ENCODE measurements around the gene TMEM86B. TPM values are rescaled to one million over a fixed set of nuclear protein-coding genes. Genes with fewer than 3 reads are reported as not detected.

Gene TMEM86B
- total RNA-seq, 2 experiments from 2014 or later, result 11.7 to 11.8 TPM

DNA sequence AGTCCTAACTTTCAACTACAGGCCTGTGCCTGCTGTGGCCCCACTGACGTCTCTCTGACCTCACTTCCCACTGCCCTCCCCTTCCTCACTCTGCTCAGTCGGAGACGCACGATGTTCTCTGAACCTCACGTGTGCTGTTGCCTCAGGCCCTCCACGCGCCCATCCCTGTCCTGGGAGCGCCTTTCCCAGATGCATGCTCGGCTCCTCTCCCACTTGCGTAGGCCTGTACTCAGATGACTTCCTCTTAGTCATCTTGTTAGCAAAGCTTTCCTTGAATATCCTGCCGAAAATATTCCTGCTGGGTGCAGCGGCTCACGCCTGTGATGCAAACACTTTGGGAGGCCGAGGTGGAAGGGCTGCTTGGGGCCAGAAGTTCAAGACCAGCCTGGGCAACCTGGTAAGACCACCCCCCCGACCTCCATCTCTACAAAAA, 39.1 kb downstream of the TMEM86B start:
- Histone ChIP-seq H3K4me3 (ENCODE audit: low read length) (no peak overlapping the region), H3K9me3 (ENCODE audit: control insufficient read depth in 1 of 2, insufficient read depth in 1 of 2, low read length in 2 of 2) (no peaks in the 10 kb centered on the region), H3K4me1 (ENCODE audit: insufficient read depth, low read length) (no peaks in the 10 kb centered on the region), H3K36me3 (ENCODE audit: insufficient read depth, low read length) (no peaks in the 10 kb centered on the region), H3K27ac (ENCODE audit: low read depth in 1 of 2, low read length in 2 of 2) (no peak overlapping the region), H3K27me3 (ENCODE audit: control insufficient read depth in 1 of 2, insufficient read depth in 2 of 2, low read length in 2 of 2) (peaks cover 4 to 7% of the 10 kb centered on the region in 2 experiments)
- ChIA-PET CTCF (no interaction called here), POLR2A (no interaction called here)
- peaks cover 11% of the 10 kb centered on the region for H3K27me3 Mint-ChIP-seq
- intact Hi-C loops (cut with DNase I, micrococcal nuclease), result no loop called here
- DNase-seq (no peak), ATAC-seq (ENCODE audit: poor library complexity) (no peak)
- no peak overlapping the region for H3K4me3 Mint-ChIP-seq
- no peak overlapping the region for H3K27ac Mint-ChIP-seq
- TF ChIP-seq, protein P1, sequence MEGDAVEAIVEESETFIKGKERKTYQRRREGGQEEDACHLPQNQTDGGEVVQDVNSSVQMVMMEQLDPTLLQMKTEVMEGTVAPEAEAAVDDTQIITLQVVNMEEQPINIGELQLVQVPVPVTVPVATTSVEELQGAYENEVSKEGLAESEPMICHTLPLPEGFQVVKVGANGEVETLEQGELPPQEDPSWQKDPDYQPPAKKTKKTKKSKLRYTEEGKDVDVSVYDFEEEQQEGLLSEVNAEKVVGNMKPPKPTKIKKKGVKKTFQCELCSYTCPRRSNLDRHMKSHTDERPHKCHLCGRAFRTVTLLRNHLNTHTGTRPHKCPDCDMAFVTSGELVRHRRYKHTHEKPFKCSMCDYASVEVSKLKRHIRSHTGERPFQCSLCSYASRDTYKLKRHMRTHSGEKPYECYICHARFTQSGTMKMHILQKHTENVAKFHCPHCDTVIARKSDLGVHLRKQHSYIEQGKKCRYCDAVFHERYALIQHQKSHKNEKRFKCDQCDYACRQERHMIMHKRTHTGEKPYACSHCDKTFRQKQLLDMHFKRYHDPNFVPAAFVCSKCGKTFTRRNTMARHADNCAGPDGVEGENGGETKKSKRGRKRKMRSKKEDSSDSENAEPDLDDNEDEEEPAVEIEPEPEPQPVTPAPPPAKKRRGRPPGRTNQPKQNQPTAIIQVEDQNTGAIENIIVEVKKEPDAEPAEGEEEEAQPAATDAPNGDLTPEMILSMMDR (IDR thresholded peaks at IDR 0.05), result no peak
- no peaks in the 10 kb centered on the region for H3K9me3 Mint-ChIP-seq
- no peaks in the 10 kb centered on the region for H3K36me3 Mint-ChIP-seq (ENCODE audit: low read depth)
- no peaks in the 10 kb centered on the region for H3K4me1 Mint-ChIP-seq (ENCODE audit: low read depth)

DNA sequence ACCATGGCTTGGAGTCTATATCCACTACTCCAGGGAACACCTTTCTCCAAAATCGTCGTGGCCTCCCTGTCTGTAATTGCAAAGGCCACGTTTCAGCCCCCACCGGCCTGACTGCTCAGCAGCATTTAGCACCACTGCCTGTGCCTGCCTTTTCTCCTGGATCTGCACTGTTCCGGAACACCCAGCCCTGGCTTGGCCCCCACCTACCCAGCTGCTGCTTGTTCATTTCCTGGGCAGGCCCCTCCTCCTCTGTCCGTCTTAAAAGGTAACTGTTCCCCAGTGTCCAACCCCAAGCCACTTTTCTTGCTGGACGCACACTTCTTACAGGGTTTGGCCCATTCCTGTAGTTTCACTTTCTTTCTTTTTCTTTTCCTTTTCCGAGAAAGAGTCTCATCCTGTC, 39.9 kb downstream of the TMEM86B start:
- CTCF ChIA-PET, result no interaction called here
- H3K4me3 Mint-ChIP-seq, result no peak overlapping the region

DNA sequence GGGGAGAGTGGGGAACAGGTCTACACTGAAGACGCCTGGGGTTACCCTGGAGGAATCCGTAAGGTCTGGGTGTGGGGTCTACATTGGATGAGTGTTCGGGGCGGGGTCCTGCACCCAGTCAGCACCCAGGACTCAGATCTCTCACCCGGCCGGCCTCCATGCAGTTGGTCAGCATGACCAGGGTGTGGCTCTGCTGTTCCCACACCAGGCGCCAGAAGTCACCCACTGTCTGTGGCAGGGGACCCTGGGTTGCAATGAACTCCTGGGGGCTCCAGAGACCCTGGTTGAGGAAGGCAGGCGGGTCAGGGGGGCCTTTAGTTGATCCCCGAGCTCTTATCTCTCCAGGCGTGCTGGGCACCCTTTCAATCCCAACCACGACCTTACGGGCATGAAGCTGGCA, 42.5 kb downstream of the TMEM86B start:
- H3K27me3 Mint-ChIP-seq, result peaks cover 31% of the 10 kb centered on the region
- intact Hi-C loops (cut with DNase I, micrococcal nuclease), result no loop called here
- Histone ChIP-seq H3K9me3 (ENCODE audit: control insufficient read depth in 1 of 2, insufficient read depth in 1 of 2, low read length in 2 of 2) (peaks cover 0 to 10% of the 10 kb centered on the region in 2 experiments), H3K27me3 (ENCODE audit: control insufficient read depth in 1 of 2, insufficient read depth in 2 of 2, low read length in 2 of 2) (peaks cover 21 to 22% of the 10 kb centered on the region in 2 experiments), H3K4me1 (ENCODE audit: insufficient read depth, low read length) (no peaks in the 10 kb centered on the region), H3K4me3 (ENCODE audit: low read length) (no peak overlapping the region), H3K27ac (ENCODE audit: low read depth in 1 of 2, low read length in 2 of 2) (no peak overlapping the region), H3K36me3 (ENCODE audit: insufficient read depth, low read length) (no peaks in the 10 kb centered on the region)
- ChIA-PET CTCF (no interaction called here), POLR2A (no interaction called here)
- no peak overlapping the region for H3K27ac Mint-ChIP-seq
- TF ChIP-seq, protein P1 (IDR thresholded peaks at IDR 0.05), result no peak
- no peaks in the 10 kb centered on the region for H3K4me1 Mint-ChIP-seq (ENCODE audit: low read depth)
- DNase-seq, result no peak
- H3K36me3 Mint-ChIP-seq (ENCODE audit: low read depth), result no peaks in the 10 kb centered on the region
- ATAC-seq (ENCODE audit: poor library complexity), result no peak
- H3K9me3 Mint-ChIP-seq, result no peaks in the 10 kb centered on the region
- no peak overlapping the region for H3K4me3 Mint-ChIP-seq

More for the DNA sequence above, 39.9 kb downstream of the TMEM86B start:
- no peaks in the 10 kb centered on the region for H3K4me1 ChIP-seq (ENCODE audit: insufficient read depth, low read length)
- TF ChIP-seq, protein P1 (IDR thresholded peaks at IDR 0.05), result no peak
- intact Hi-C loops (cut with DNase I, micrococcal nuclease), result no loop called here
- no peak for ATAC-seq (ENCODE audit: poor library complexity)
- H3K27me3 Mint-ChIP-seq, result peaks cover 14% of the 10 kb centered on the region
- DNase-seq, result no peak
- H3K4me3 ChIP-seq (ENCODE audit: low read length), result no peak overlapping the region
- H3K36me3 ChIP-seq (ENCODE audit: insufficient read depth, low read length), result no peaks in the 10 kb centered on the region
- H3K36me3 Mint-ChIP-seq (ENCODE audit: low read depth), result no peaks in the 10 kb centered on the region
- H3K9me3 ChIP-seq (ENCODE audit: control insufficient read depth in 1 of 2, insufficient read depth in 1 of 2, low read length in 2 of 2), result no peaks in the 10 kb centered on the region
- H3K27me3 ChIP-seq (ENCODE audit: control insufficient read depth in 1 of 2, insufficient read depth in 2 of 2, low read length in 2 of 2), result peaks cover 4 to 5% of the 10 kb centered on the region in 2 experiments
- no peak overlapping the region for H3K27ac Mint-ChIP-seq
- H3K4me1 Mint-ChIP-seq (ENCODE audit: low read depth), result no peaks in the 10 kb centered on the region
- no peaks in the 10 kb centered on the region for H3K9me3 Mint-ChIP-seq
- POLR2A ChIA-PET, result no interaction called here
- no peak overlapping the region for H3K27ac ChIP-seq (ENCODE audit: low read depth in 1 of 2, low read length in 2 of 2)
